Right atrium auricular region (tissue), 2 donors: ENCODE results near the gene NKG7. TPM values are rescaled to one million over a fixed set of nuclear protein-coding genes. Genes with fewer than 3 reads are reported as not detected.

Experiments used
- DNase-seq: peaks from one replicate; pipeline ENCODE4 v3.0.0-alpha.2; 2019; ENCODE audit warnings: low spot score
- H3K27ac ChIP-seq, 2 donors: fragments of 200-600 bp; sonication (generic); 1 replicate in 1 of 2; 2 replicates in 1 of 2; pipeline ENCODE4 v1.5.1; 2016 to 2019
- H3K27me3 ChIP-seq, 2 donors: fragments of 200-600 bp; sonication (generic); one replicate each; pipeline versions ENCODE4 v1.5.1 to v1.6.0; 2017 to 2019
- H3K36me3 ChIP-seq: fragments of 200-600 bp; sonication (generic); one replicate; pipeline ENCODE4 v1.5.1; 2016
- H3K4me1 ChIP-seq, 2 donors: fragments of 200-600 bp; sonication (generic); one replicate each; pipeline versions ENCODE4 v1.5.1 to v1.6.0; 2017 to 2019
- H3K4me3 ChIP-seq, 2 donors: fragments of 200-600 bp; sonication (generic); 1 replicate in 1 of 2; 2 replicates in 1 of 2; pipeline ENCODE4 v1.5.1; 2017 to 2019; ENCODE audit warnings: mild to moderate bottlenecking in 1 of 2, moderate library complexity in 1 of 2
- H3K9me3 ChIP-seq, 2 donors: fragments of 200-600 bp; sonication (generic); one replicate each; pipeline ENCODE4 v1.5.1; 2019
- CTCF ChIP-seq, 2 donors: fragments of 200-600 bp; sonication (generic); IDR thresholded peaks; one replicate each; pipeline ENCODE4 v1.5.1; 2019; ENCODE audit warnings: antibody characterized with exemption in 2 of 2
- total RNA-seq, 2 donors: library from RNA; depleted of rRNA; stranded (reverse); fragments of >200 nt; gene quantifications; one replicate each; pipeline ENCODE4 v1.1.0, GENCODE V29; 2016

NKG7 gene
- total RNA-seq, 2 donors from 2014 or later = 1.4 to 1.8 TPM

- no peak for TF ChIP-seq CTCF (IDR thresholded peaks at IDR 0.05)
- H3K27ac ChIP-seq = no peak overlapping the region
- no peaks in the 10 kb centered on the region for H3K36me3 ChIP-seq
- H3K27me3 ChIP-seq = no peaks in the 10 kb centered on the region
- no peaks in the 10 kb centered on the region for H3K9me3 ChIP-seq
- peaks cover 0 to 11% of the 10 kb centered on the region in 2 donors for H3K4me1 ChIP-seq
- DNase-seq = no peak
- no peak overlapping the region for H3K4me3 ChIP-seq
Observed at GRCh38 chr19:51391073-51391611, 18.7 kb upstream of the NKG7 start.

- H3K36me3 ChIP-seq = no peaks in the 10 kb centered on the region
- no peak for TF ChIP-seq CTCF (IDR thresholded peaks at IDR 0.05)
- peaks cover 0 to 4% of the 10 kb centered on the region in 2 donors for H3K4me1 ChIP-seq
- H3K9me3 ChIP-seq = no peaks in the 10 kb centered on the region
- H3K27ac ChIP-seq = no peak overlapping the region
- H3K27me3 ChIP-seq = no peaks in the 10 kb centered on the region
- DNase-seq = no peak
- no peak overlapping the region for H3K4me3 ChIP-seq
Observed at GRCh38 chr19:51389143-51389542, 16.7 kb upstream of the NKG7 start.

- DNase-seq = no peak
- H3K9me3 ChIP-seq = no peaks in the 10 kb centered on the region
- no peak within 1 kb of the TSS for H3K27ac ChIP-seq
- no peaks in the 10 kb centered on the region for H3K27me3 ChIP-seq
- H3K36me3 ChIP-seq = no peaks in the 10 kb centered on the region
- TF ChIP-seq CTCF (IDR thresholded peaks at IDR 0.05) = no peak
- no peaks in the 10 kb centered on the region for H3K4me1 ChIP-seq
- H3K4me3 ChIP-seq = no peak within 1 kb of the TSS
Observed at GRCh38 chr19:51387924-51388389, 15.5 kb upstream of the NKG7 start, which contains the start of gene LIM2. Gene LIM2 (minus strand): TSS chr19:51387974. CDS start chr19:51387443, 531 bp downstream.

GRCh38 chr19:51386882-51387520 is 14.5 kb upstream of the NKG7 start:
- Histone ChIP-seq H3K27me3 (no peaks in the 10 kb centered on the region), H3K27ac (no peak overlapping the region), H3K36me3 (no peaks in the 10 kb centered on the region), H3K9me3 (no peaks in the 10 kb centered on the region), H3K4me3 (no peak overlapping the region), H3K4me1 (no peaks in the 10 kb centered on the region)
- TF ChIP-seq CTCF (IDR thresholded peaks at IDR 0.05) = no peak
- no peak for DNase-seq

GRCh38 chr19:51382004-51382403 is 9.6 kb upstream of the NKG7 start:
- no peak for TF ChIP-seq CTCF (IDR thresholded peaks at IDR 0.05)
- Histone ChIP-seq H3K27ac (no peak overlapping the region), H3K4me3 (no peak overlapping the region), H3K36me3 (no peaks in the 10 kb centered on the region), H3K9me3 (no peaks in the 10 kb centered on the region), H3K27me3 (no peaks in the 10 kb centered on the region), H3K4me1 (no peaks in the 10 kb centered on the region)
- DNase-seq = no peak
